NCI-H1417 treated with DMSO at 0.1 percent for 48 hours (cell line): ENCODE data around the gene ASCC2.

Experiments
- DNase-seq: peaks from one replicate; lab custom pipeline; 2025; lab: John Stamatoyannopoulos, UW

ASCC2 gene

DNA sequence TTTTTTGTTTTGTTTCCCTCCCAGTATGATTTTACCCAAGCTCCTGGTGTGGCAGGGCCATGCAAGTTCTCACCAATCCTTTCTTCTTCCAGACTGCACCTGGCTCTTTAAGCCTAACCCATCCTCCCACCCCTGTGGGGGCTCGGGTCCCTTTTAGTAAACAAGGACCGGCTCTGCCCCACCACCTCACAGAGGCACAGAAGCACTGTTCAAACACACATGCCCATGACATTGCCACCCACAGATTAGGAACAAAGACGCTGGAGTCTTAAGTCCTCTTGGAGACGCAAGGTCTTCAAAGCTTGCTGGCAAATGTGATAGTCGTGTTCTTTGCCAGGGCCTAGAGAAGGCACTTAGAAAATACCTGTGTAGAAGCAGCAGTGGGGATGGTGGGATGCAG, 52.0 kb downstream of the ASCC2 start:
- no peak for DNase-seq

GRCh38 chr22:29784451-29785361, 53.4 kb downstream of the ASCC2 start:
- DNase-seq = no peak

- no peak for DNase-seq
Observed at GRCh38 chr22:29782061-29782845, 55.8 kb downstream of the ASCC2 start.

DNA sequence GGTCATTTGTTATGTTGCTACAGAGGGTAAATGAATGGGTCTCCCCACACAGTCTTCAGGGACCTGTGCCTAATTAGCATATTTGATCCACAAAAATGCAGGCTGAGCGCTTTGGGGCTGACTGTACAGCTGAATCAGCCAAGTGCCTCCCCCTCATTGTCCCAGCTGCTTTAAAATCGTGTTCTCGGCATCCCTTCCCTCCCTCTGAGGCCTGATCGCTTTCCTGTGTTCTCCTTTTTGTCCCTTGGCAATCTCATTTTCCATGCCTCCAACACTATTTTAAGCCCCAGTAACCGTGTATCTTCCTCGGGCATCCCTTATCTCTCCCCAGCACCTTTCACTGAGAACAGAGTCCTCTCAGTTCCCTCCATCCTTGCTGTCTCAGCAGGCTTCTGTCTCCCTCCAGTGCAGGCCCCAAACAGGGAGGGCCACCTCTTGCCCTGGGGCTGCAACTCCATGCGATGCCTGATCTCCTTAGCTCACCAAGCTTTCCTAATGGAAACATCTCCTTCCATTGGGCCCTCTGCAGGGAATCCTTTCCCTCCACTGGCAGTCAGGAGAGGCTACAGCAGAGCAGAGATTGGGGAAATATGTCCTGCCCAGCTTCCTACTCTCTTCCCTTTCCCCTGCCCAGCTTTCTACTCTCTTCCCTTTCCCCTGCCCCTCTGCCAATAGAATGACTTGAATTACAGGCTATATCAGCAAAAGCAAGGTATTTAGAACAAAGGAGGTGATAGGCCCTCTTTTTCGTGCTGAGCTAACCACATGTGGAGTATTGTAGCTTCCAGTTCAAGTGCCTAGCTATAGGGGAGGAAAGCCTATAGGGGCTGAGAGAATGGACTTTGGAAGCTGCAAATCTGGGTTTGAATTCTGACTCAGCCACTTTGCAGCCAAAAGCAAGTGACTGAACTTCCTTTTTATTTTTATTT, 57.1 kb downstream of the ASCC2 start:
- no peak for DNase-seq

- no peak for DNase-seq
Observed at GRCh38 chr22:29780220-29780619, 57.9 kb downstream of the ASCC2 start.

- no peak for DNase-seq
Observed at GRCh38 chr22:29773233-29773632, 64.8 kb downstream of the ASCC2 start.

DNA sequence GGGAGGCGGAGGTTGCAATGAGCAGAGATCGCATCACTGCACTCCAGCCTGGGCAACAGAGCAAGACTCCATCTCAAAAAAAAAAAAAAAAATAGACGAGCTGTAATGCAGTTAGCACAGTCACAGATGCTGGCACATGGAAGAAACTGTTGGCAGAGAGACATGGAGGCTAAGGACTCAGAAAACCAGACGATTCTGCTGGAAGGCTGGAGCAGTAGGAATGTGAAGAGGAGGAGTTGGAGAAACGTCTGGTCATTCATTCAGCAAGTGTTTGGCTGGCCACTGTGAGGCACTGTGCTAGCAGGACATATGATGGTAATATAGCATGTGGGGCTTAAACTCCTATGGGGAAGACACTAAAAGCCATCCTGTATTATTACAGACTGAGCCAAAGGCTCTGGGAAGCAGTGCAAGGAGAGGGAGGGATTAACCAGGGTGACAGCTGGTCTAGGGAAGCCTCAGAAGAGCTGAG, 65.9 kb downstream of the ASCC2 start:
- DNase-seq = no peak

DNA sequence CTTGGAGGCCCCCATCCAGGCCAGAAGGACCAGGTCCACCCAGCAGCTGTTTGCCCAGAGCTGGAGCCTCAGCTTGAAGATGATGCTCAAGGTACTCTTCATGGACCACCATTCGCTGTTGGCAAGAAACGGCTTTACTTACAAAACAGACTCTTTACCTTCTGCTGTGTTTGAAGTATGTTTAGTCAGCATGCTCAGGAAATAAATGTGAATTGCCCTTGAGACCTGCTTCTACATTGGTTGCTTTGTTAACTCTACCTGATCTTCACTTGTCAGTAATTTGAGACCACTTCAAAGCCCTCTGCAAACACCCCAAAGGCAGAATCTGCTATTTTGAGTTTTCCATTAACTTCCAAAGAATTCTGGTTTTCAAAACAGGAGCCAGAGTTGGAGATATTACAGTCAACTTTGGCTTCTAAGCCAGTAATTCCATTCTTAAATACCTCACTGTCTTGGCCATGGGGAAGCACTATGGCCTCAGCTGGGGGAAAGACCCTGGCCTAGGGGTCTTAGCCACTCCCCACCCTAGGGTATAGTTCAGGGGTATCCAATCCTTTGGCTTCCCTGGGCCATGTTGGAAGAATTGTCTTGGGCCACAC, 68.3 kb downstream of the ASCC2 start:
- no peak for DNase-seq

GRCh38 chr22:29768052-29768693, 69.9 kb downstream of the ASCC2 start:
- DNase-seq = no peak

GRCh38 chr22:29767171-29768051, 70.7 kb downstream of the ASCC2 start, which contains the start of gene UQCR10:
Gene UQCR10, plus strand, starts transcription at chr22:29767369. Its CDS starts 30 bp downstream, at chr22:29767399.
- DNase-seq = peak; percentile 87

DNA sequence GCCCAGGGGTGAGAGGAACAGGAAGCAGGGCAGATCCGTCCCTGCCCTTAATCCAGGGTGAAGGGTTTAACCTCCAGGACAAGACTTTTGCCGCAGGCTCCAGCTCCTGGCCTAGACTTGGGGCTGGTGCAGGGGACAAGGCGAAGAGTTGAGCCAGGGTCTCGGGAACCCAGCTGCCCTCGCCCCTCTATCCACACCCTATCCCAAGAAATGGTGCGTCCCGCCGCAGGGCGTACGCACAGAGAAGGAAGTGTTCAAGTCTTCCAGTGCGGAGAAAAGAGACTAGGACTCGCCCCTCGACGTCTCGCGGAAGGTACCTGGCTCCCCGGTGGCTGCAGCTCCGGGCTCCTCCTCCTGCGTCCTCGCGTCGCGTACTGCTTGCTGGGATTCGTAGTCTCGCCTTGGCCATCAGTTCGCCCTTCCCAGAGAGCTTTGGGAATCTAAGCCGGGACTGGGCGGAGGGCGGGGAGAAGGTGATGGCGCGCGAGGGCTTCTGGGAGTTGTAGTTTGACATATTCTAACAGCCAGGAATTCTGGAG, 71.4 kb downstream of the ASCC2 start, which contains the start of gene ZMAT5:
Gene ZMAT5, minus strand, starts transcription at position 376 of the 539 bp plus-strand sequence. CDS start 18,463 bp downstream, outside the sequence.
- DNase-seq = peak; percentile 87

DNA sequence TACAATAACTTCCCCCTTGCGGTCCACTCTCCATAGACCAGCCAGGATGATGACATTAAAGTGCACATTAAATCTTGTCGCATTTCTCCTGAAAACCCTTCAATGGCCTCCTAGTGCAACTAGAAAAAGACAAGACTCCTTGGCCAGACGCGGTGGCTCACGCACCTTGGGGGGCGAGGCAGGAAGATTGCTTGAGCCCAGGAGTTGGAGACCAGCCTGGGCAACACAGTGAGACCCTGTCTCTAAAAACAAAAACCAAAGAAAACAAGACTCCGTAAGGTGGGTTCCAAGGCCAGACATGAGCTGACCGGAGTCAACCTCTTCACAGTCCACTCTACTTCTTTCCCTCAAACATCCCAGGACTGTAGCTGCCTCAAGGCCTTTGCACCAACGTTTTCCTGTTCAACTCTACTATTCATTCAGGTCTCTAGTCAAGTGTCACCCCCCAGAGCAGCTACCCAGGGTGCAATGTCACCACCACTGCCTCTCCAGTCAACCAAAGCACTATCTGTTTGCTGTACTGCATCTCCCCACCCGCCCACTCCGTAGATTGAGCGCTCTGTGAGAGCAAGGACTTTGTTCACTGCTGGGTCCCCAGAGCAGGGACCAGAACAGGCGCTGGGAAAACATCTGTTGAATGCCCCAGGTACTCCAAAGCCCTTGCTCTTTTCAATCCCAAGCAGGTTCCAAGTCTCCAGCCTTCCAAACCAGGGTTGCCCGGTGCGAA, 72.0 kb downstream of the ASCC2 start:
- DNase-seq = no peak

GRCh38 chr22:29762263-29762662, 75.8 kb downstream of the ASCC2 start:
- no peak for DNase-seq

GRCh38 chr22:29758959-29759358, 79.1 kb downstream of the ASCC2 start:
- no peak for DNase-seq

- no peak for DNase-seq
Observed at GRCh38 chr22:29758068-29758622, 79.9 kb downstream of the ASCC2 start.

- no peak for DNase-seq
Observed at GRCh38 chr22:29757096-29757495, 81.0 kb downstream of the ASCC2 start.

- DNase-seq = no peak
Observed at GRCh38 chr22:29756341-29756740, 81.7 kb downstream of the ASCC2 start.

- DNase-seq = no peak
Observed at GRCh38 chr22:29755889-29756288, 82.2 kb downstream of the ASCC2 start.
